LHCN-M2 (cell line): ENCODE data around the gene HOXA10. TPM values are rescaled to one million over a fixed set of nuclear protein-coding genes. Genes with fewer than 3 reads are reported as not detected.

ENCODE experiments used
- DNase-seq: peaks from one replicate; pipeline ENCODE4 v3.0.0-alpha.2; 2012; ENCODE audit warnings: low read depth
- polyA plus RNA-seq: library from polyadenylated mRNA; unstranded; fragments of >200 nt; gene quantifications from one replicate; pipeline ENCODE4 v1.2.1, GENCODE V29; 2012; ENCODE audit warnings: missing spikeins
- total RNA-seq: library from RNA; depleted of rRNA; stranded (reverse); fragments of >200 nt; gene quantifications from 2 replicates; pipeline ENCODE4 v1.2.3, GENCODE V29; 2014; rRNA removed

Gene HOXA10
- total RNA-seq = 12.8 and 13.2 TPM in 2 replicates
- polyA plus RNA-seq = 6.9 TPM

GRCh38 chr7:27173956-27174873 lies at the start of gene HOXA10:
Gene HOXA10, minus strand, starts transcription at chr7:27174320. Its CDS starts 14 bp downstream, at chr7:27174306.
- DNase-seq = no peak

- DNase-seq = no peak
Observed at GRCh38 chr7:27221201-27221797, 47.2 kb upstream of the HOXA10 start.

GRCh38 chr7:27220440-27220955 lies 46.4 kb upstream of the HOXA10 start:
- DNase-seq = no peak

GRCh38 chr7:27219821-27220220 lies 45.7 kb upstream of the HOXA10 start:
- DNase-seq = no peak

- no peak for DNase-seq
Observed at GRCh38 chr7:27217951-27218350, 43.8 kb upstream of the HOXA10 start.

GRCh38 chr7:27215356-27215755 lies 41.2 kb upstream of the HOXA10 start:
- DNase-seq = no peak

- no peak for DNase-seq
Observed at GRCh38 chr7:27214239-27214950, 40.3 kb upstream of the HOXA10 start.

- no peak for DNase-seq
Observed at GRCh38 chr7:27213433-27214238, 39.5 kb upstream of the HOXA10 start.

- no peak for DNase-seq
Observed at GRCh38 chr7:27212497-27213432, 38.6 kb upstream of the HOXA10 start.

- DNase-seq = no peak
Observed at GRCh38 chr7:27211764-27212204, 37.7 kb upstream of the HOXA10 start.

- no peak for DNase-seq
Observed at GRCh38 chr7:27211084-27211446, 36.9 kb upstream of the HOXA10 start.

- no peak for DNase-seq
Observed at GRCh38 chr7:27210441-27211083, 36.4 kb upstream of the HOXA10 start.

GRCh38 chr7:27209933-27210440 lies 35.9 kb upstream of the HOXA10 start:
- no peak for DNase-seq

- DNase-seq = no peak
Observed at GRCh38 chr7:27208998-27209397, 34.9 kb upstream of the HOXA10 start.

GRCh38 chr7:27207348-27207985 lies 33.3 kb upstream of the HOXA10 start:
- no peak for DNase-seq

- no peak for DNase-seq
Observed at GRCh38 chr7:27205325-27206280, 31.5 kb upstream of the HOXA10 start.

GRCh38 chr7:27204851-27205322 lies 30.8 kb upstream of the HOXA10 start:
- DNase-seq = peak; percentile 35
